Common myeloid progenitor, CD34-positive (primary cell): Measurements from ENCODE around the gene XYLB.

ENCODE experiments used
- CTCF ChIA-PET: fragments of 350-600 bp; sonication (Branson Sonifier 250); formaldehyde crosslinking; loops from one replicate; lab custom pipeline; 2021; ENCODE audit warnings: antibody characterized with exemption; lab: Charles Lee
- POLR2A ChIA-PET: fragments of 350-600 bp; sonication (Branson Sonifier 250); formaldehyde crosslinking; loops from one replicate; lab custom pipeline; 2021; ENCODE audit warnings: antibody characterized with exemption; lab: Charles Lee
- DNase-seq, 3 donors: peaks; one replicate each; pipeline versions ENCODE4 v3.0.0 to v3.0.0-alpha.2; 2013
- H3K27ac ChIP-seq, 2 experiments: 1 replicate in 1 of 2; 2 replicates in 1 of 2; pipeline ENCODE4 v1.7.0; 2013; ENCODE audit warnings: inconsistent platforms in 2 of 2, low read length in 2 of 2, mild to moderate bottlenecking in 2 of 2, low read depth in 1 of 2, moderate library complexity in 1 of 2; ENCODE audit not compliant: severe bottlenecking in 2 of 2, insufficient read depth in 1 of 2, poor library complexity in 1 of 2
- H3K27me3 ChIP-seq, 5 experiments: replicated peaks in 2 of 5; 1 replicate in 3 of 5; 2 replicates in 2 of 5; pipeline versions ENCODE4 v1.6.1 to v1.7.0; 2013; ENCODE audit warnings: low read length in 4 of 5, mild to moderate bottlenecking in 2 of 5, moderate library complexity in 2 of 5, inconsistent platforms in 1 of 5; ENCODE audit not compliant: insufficient read depth in 5 of 5, control insufficient read depth in 4 of 5
- H3K36me3 ChIP-seq, 4 experiments: 1 replicate in 2 of 4; 2 replicates in 2 of 4; pipeline versions ENCODE4 v1.6.1 to v1.7.0; 2013; ENCODE audit warnings: low read length in 3 of 4, control low read depth in 1 of 4, mild to moderate bottlenecking in 1 of 4; ENCODE audit not compliant: control insufficient read depth in 4 of 4, insufficient read depth in 4 of 4
- H3K4me1 ChIP-seq, 4 experiments: 1 replicate in 3 of 4; 2 replicates in 1 of 4; pipeline versions ENCODE4 v1.6.1 to v1.7.1; 2013; ENCODE audit warnings: low read length in 3 of 4, mild to moderate bottlenecking in 3 of 4, control low read depth in 1 of 4, inconsistent platforms in 1 of 4, moderate library complexity in 1 of 4; ENCODE audit not compliant: control insufficient read depth in 4 of 4, insufficient read depth in 4 of 4; ENCODE audit errors: control extremely low read depth in 1 of 4
- H3K4me3 ChIP-seq, 7 experiments: 1 replicate in 4 of 7; 2 replicates in 3 of 7; pipeline versions ENCODE4 v1.5.1 to v1.7.0; 2013; ENCODE audit warnings: mild to moderate bottlenecking in 7 of 7, low read length in 6 of 7, moderate library complexity in 6 of 7, inconsistent platforms in 2 of 7, low read depth in 2 of 7, control low read depth in 1 of 7; ENCODE audit not compliant: insufficient read depth in 4 of 7, control insufficient read depth in 1 of 7; ENCODE audit errors: extremely low read depth in 1 of 7
- H3K9me3 ChIP-seq, 5 experiments: 1 replicate in 4 of 5; 2 replicates in 1 of 5; pipeline versions ENCODE4 v1.6.1 to v1.7.1; 2013; ENCODE audit warnings: low read length in 4 of 5, mild to moderate bottlenecking in 2 of 5, inconsistent platforms in 1 of 5, low read depth in 1 of 5, moderate library complexity in 1 of 5; ENCODE audit not compliant: control insufficient read depth in 4 of 5, insufficient read depth in 2 of 5; ENCODE audit errors: control extremely low read depth in 1 of 5
- WGBS: methylation state at CpG from one replicate; pipeline ENCODE4 v1.1.5; 2013; ENCODE audit not compliant: insufficient coverage; 5-methylcytosine and 5-hydroxymethylcytosine counted together

Gene XYLB

GRCh38 chr3:38308456-38308855, 38.1 kb upstream of the XYLB start:
- WGBS: 92% methylated on average over 9 of the region's 9 CpGs
- no peak for DNase-seq
- CTCF ChIA-PET: interaction anchor here (1.2 kb wide), 1 partner anchor 10 kb away, joined by 3 read pairs; no protein-coding TSS in a partner anchor
- Histone ChIP-seq H3K9me3 (no peaks in the 10 kb centered on the region), H3K27ac (no peak overlapping the region), H3K4me3 (no peak overlapping the region), H3K36me3 (no peaks in the 10 kb centered on the region), H3K27me3 (no peaks in the 10 kb centered on the region), H3K4me1 (peaks cover 0 to 2% (median under 1%) of the 10 kb centered on the region in 4 experiments)
- POLR2A ChIA-PET: no interaction called here

GRCh38 chr3:38311476-38311875, 35.1 kb upstream of the XYLB start:
- Histone ChIP-seq H3K4me1 (peaks cover 0 to 16% (median 12%) of the 10 kb centered on the region in 4 experiments), H3K4me3 (no peak overlapping the region), H3K36me3 (no peaks in the 10 kb centered on the region), H3K9me3 (no peaks in the 10 kb centered on the region), H3K27me3 (no peaks in the 10 kb centered on the region), H3K27ac (no peak overlapping the region)
- POLR2A ChIA-PET: no interaction called here
- 100% methylated on average over 1 of the region's 1 CpG for WGBS
- CTCF ChIA-PET: no interaction called here
- no peak for DNase-seq

- no peak for DNase-seq
- POLR2A ChIA-PET: no interaction called here
- Histone ChIP-seq H3K36me3 (no peaks in the 10 kb centered on the region), H3K9me3 (no peaks in the 10 kb centered on the region), H3K4me3 (no peak overlapping the region), H3K27ac (no peak overlapping the region), H3K4me1 (peaks cover 0 to 16% (median 12%) of the 10 kb centered on the region in 4 experiments), H3K27me3 (no peaks in the 10 kb centered on the region)
- CTCF ChIA-PET: no interaction called here
- WGBS: 83% methylated on average over 1 of the region's 2 CpGs
Measured at GRCh38 chr3:38311941-38312340, 34.6 kb upstream of the XYLB start.

GRCh38 chr3:38312356-38312755, 34.2 kb upstream of the XYLB start:
- Histone ChIP-seq H3K9me3 (no peaks in the 10 kb centered on the region), H3K4me1 (peaks cover 0 to 16% (median 12%) of the 10 kb centered on the region in 4 experiments), H3K4me3 (no peak overlapping the region), H3K36me3 (no peaks in the 10 kb centered on the region), H3K27me3 (no peaks in the 10 kb centered on the region), H3K27ac (no peak overlapping the region)
- WGBS: 100% methylated on average over 1 of the region's 3 CpGs
- ChIA-PET POLR2A (no interaction called here), CTCF (no interaction called here)
- DNase-seq: no peak

- H3K27ac ChIP-seq: no peak overlapping the region
- H3K4me1 ChIP-seq: peaks cover 0 to 16% (median 12%) of the 10 kb centered on the region in 4 experiments
- 100% methylated on average over 3 of the region's 5 CpGs for WGBS
- CTCF ChIA-PET: interaction anchor here (1.1 kb wide), 1 partner anchor 12 kb away, joined by 3 read pairs; no protein-coding TSS in a partner anchor
- DNase-seq: no peak
- H3K9me3 ChIP-seq: no peaks in the 10 kb centered on the region
- POLR2A ChIA-PET: no interaction called here
- H3K27me3 ChIP-seq: no peaks in the 10 kb centered on the region
- no peaks in the 10 kb centered on the region for H3K36me3 ChIP-seq
- H3K4me3 ChIP-seq: no peak overlapping the region
Measured at GRCh38 chr3:38313263-38313662, 33.3 kb upstream of the XYLB start.

GRCh38 chr3:38313695-38314094, 32.9 kb upstream of the XYLB start:
- CTCF ChIA-PET: interaction anchor here (1.1 kb wide), 1 partner anchor 12 kb away, joined by 3 read pairs; no protein-coding TSS in a partner anchor
- WGBS: 66% methylated on average over 10 of the region's 11 CpGs
- peak in 2 of 3 donors; percentile 17 to 18 for DNase-seq

GRCh38 chr3:38314112-38314763, 32.3 kb upstream of the XYLB start:
- CTCF ChIA-PET: no interaction called here
- H3K27me3 ChIP-seq: no peaks in the 10 kb centered on the region
- 7% methylated on average over 4 of the region's 4 CpGs for WGBS
- H3K4me3 ChIP-seq: no peak overlapping the region
- H3K9me3 ChIP-seq: no peaks in the 10 kb centered on the region
- peaks cover 0 to 16% (median 12%) of the 10 kb centered on the region in 4 experiments for H3K4me1 ChIP-seq
- POLR2A ChIA-PET: no interaction called here
- H3K36me3 ChIP-seq: no peaks in the 10 kb centered on the region
- DNase-seq: peak in 2 of 3 donors; percentile 45 to 56
- H3K27ac ChIP-seq: no peak overlapping the region

More at GRCh38 chr3:38313695-38314094, 32.9 kb upstream of the XYLB start:
- no peaks in the 10 kb centered on the region for H3K27me3 ChIP-seq
- no peak overlapping the region for H3K27ac ChIP-seq
- POLR2A ChIA-PET: no interaction called here
- H3K9me3 ChIP-seq: no peaks in the 10 kb centered on the region
- peaks cover 0 to 16% (median 12%) of the 10 kb centered on the region in 4 experiments for H3K4me1 ChIP-seq
- H3K4me3 ChIP-seq: no peak overlapping the region
- H3K36me3 ChIP-seq: no peaks in the 10 kb centered on the region
